H9 (cell line): ENCODE measurements around the gene ITGBL1. TPM values are rescaled to one million over a fixed set of nuclear protein-coding genes. Genes with fewer than 3 reads are reported as not detected.

ENCODE experiments used
- DNase-seq: peaks from one replicate; pipeline ENCODE4 v3.0.0-alpha.2; 2017
- H2AFZ ChIP-seq: one replicate; pipeline ENCODE4 v1.6.1; 2013; ENCODE audit warnings: mild to moderate bottlenecking, low read length, control low read depth, moderate library complexity
- H2AK5ac ChIP-seq: 2 replicates; pipeline ENCODE4 v1.6.1; 2013; ENCODE audit warnings: low read length, control low read depth, mixed read lengths; ENCODE audit not compliant: insufficient read length
- H2BK120ac ChIP-seq: one replicate; pipeline ENCODE4 v1.6.1; 2013; ENCODE audit warnings: low read depth, mild to moderate bottlenecking, low read length, control low read depth, inconsistent platforms; ENCODE audit not compliant: poor library complexity, severe bottlenecking
- H2BK12ac ChIP-seq: 2 replicates; pipeline ENCODE4 v1.6.1; 2013; ENCODE audit warnings: low read length, control low read depth, mixed read lengths, low read depth; ENCODE audit not compliant: insufficient read length
- H2BK15ac ChIP-seq: 2 replicates; pipeline ENCODE4 v1.6.1; 2013; ENCODE audit warnings: low read depth, low read length, control low read depth
- H2BK20ac ChIP-seq: one replicate; pipeline ENCODE4 v1.6.1; 2013; ENCODE audit warnings: low read depth, mild to moderate bottlenecking, low read length, control low read depth, inconsistent platforms; ENCODE audit not compliant: poor library complexity, severe bottlenecking
- H2BK5ac ChIP-seq: 2 replicates; pipeline ENCODE4 v1.6.1; 2013; ENCODE audit warnings: low read length, control low read depth, mixed read lengths; ENCODE audit not compliant: insufficient read length
- H3K14ac ChIP-seq: 2 replicates; pipeline ENCODE4 v1.6.1; 2013; ENCODE audit warnings: low read length, control low read depth; ENCODE audit not compliant: insufficient read depth
- H3K18ac ChIP-seq: 2 replicates; pipeline ENCODE4 v1.6.1; 2013; ENCODE audit warnings: low read depth, mild to moderate bottlenecking, mixed read lengths, low read length, control low read depth; ENCODE audit not compliant: insufficient read length
- H3K23ac ChIP-seq: 2 replicates; pipeline ENCODE4 v1.6.1; 2013; ENCODE audit warnings: low read length, control low read depth, mixed read lengths, low read depth; ENCODE audit not compliant: insufficient read length
- H3K23me2 ChIP-seq: 2 replicates; pipeline ENCODE4 v1.6.1; 2013; ENCODE audit warnings: low read depth, mild to moderate bottlenecking, mixed read lengths, low read length, control low read depth; ENCODE audit not compliant: insufficient read length, poor library complexity, severe bottlenecking
- H3K27ac ChIP-seq: 2 replicates; pipeline ENCODE4 v1.5.1; 2013; ENCODE audit warnings: low read length, control low read depth, mixed read lengths, low read depth; ENCODE audit not compliant: insufficient read length
- H3K27me3 ChIP-seq: 2 replicates; pipeline ENCODE4 v1.6.1; 2013; ENCODE audit warnings: low read length, control low read depth, inconsistent platforms; ENCODE audit not compliant: insufficient read depth
- H3K4ac ChIP-seq: 2 replicates; pipeline ENCODE4 v1.6.1; 2013; ENCODE audit warnings: low read depth, mild to moderate bottlenecking, control low read depth, inconsistent platforms, low read length, moderate library complexity
- H3K4me1 ChIP-seq: 2 replicates; pipeline ENCODE4 v1.6.1; 2013; ENCODE audit warnings: low read length, control low read depth, inconsistent platforms; ENCODE audit not compliant: insufficient read depth
- H3K4me2 ChIP-seq: 2 replicates; pipeline ENCODE4 v1.6.1; 2013; ENCODE audit warnings: low read length, control low read depth, mixed read lengths; ENCODE audit not compliant: insufficient read length, insufficient read depth
- H3K56ac ChIP-seq: 2 replicates; pipeline ENCODE4 v1.6.1; 2013; ENCODE audit warnings: low read depth, mild to moderate bottlenecking, mixed read lengths, low read length, control low read depth; ENCODE audit not compliant: insufficient read length
- H3K79me1 ChIP-seq: 2 replicates; pipeline ENCODE4 v1.6.1; 2013; ENCODE audit warnings: low read depth, mild to moderate bottlenecking, moderate library complexity, low read length, control low read depth, inconsistent platforms; ENCODE audit not compliant: insufficient read depth, poor library complexity, severe bottlenecking
- H3K79me2 ChIP-seq: 2 replicates; pipeline ENCODE4 v1.6.1; 2013; ENCODE audit warnings: low read length, control low read depth, inconsistent platforms; ENCODE audit not compliant: insufficient read depth
- H3K9ac ChIP-seq: 2 replicates; pipeline ENCODE4 v1.6.1; 2013; ENCODE audit warnings: low read length, control low read depth, mixed read lengths; ENCODE audit not compliant: insufficient read length; ENCODE audit errors: extremely low read depth
- H3K9me3 ChIP-seq: one replicate; pipeline ENCODE4 v1.6.1; 2013; ENCODE audit warnings: low read depth, low read length, inconsistent platforms; ENCODE audit not compliant: control insufficient read depth
- H3T11ph ChIP-seq: one replicate; pipeline ENCODE4 v1.6.1; 2013; ENCODE audit warnings: mild to moderate bottlenecking, low read length, control low read depth, inconsistent platforms
- H4K20me1 ChIP-seq: one replicate; pipeline ENCODE4 v1.6.1; 2013; ENCODE audit not compliant: control insufficient read depth, insufficient read length, insufficient read depth
- H4K5ac ChIP-seq: 2 replicates; pipeline ENCODE4 v1.6.1; 2013; ENCODE audit warnings: low read depth, mild to moderate bottlenecking, mixed read lengths, low read length, control low read depth; ENCODE audit not compliant: insufficient read length
- H4K8ac ChIP-seq: replicated peaks from 2 replicates; pipeline ENCODE4 v1.6.1; 2013; ENCODE audit warnings: low read length, control low read depth, mixed read lengths, low read depth; ENCODE audit not compliant: insufficient read length
- H4K91ac ChIP-seq: 2 replicates; pipeline ENCODE4 v1.6.1; 2013; ENCODE audit warnings: low read depth, mild to moderate bottlenecking, moderate library complexity, mixed read lengths, low read length, control low read depth; ENCODE audit not compliant: insufficient read length
- H3K27ac Mint-ChIP-seq, 3 experiments: 2 replicates in 2 of 3; 3 replicates in 1 of 3; pipeline ENCODE4 v1.8.0; 2020 to 2021; ENCODE audit warnings: mixed read lengths in 3 of 3, mild to moderate bottlenecking in 1 of 3, moderate library complexity in 1 of 3
- H3K27me3 Mint-ChIP-seq: 2 replicates; pipeline ENCODE4 v1.8.0; 2021; ENCODE audit warnings: low read depth, mild to moderate bottlenecking, moderate library complexity, mixed read lengths
- H3K36me3 Mint-ChIP-seq, 3 experiments: 2 replicates in 2 of 3; 3 replicates in 1 of 3; pipeline ENCODE4 v1.8.0; 2020 to 2021; ENCODE audit warnings: low read depth in 3 of 3, mixed read lengths in 3 of 3; ENCODE audit not compliant: insufficient read depth in 1 of 3
- H3K4me1 Mint-ChIP-seq, 2 experiments: 2 replicates each; pipeline ENCODE4 v1.8.0; 2020; ENCODE audit warnings: mixed read lengths in 2 of 2
- H3K4me3 Mint-ChIP-seq, 2 experiments: 2 replicates in 1 of 2; 3 replicates in 1 of 2; pipeline ENCODE4 v1.8.0; 2020 to 2021; ENCODE audit warnings: mild to moderate bottlenecking in 2 of 2, mixed read lengths in 2 of 2, moderate library complexity in 1 of 2
- H3K9me3 Mint-ChIP-seq, 2 experiments: 2 replicates in 1 of 2; 3 replicates in 1 of 2; pipeline ENCODE4 v1.8.0; 2020; ENCODE audit warnings: mild to moderate bottlenecking in 2 of 2, mixed read lengths in 2 of 2, moderate library complexity in 1 of 2
- CTCF ChIP-seq: fragments of 200-600 bp; sonication (generic); conservative IDR thresholded peaks from 3 replicates; pipeline ENCODE4 v1.8.0; 2021; ENCODE audit warnings: antibody characterized with exemption, mild to moderate bottlenecking
- total RNA-seq: library from RNA; stranded (reverse); gene quantifications from 2 replicates; pipeline ENCODE4 v1.2.1, GENCODE V29; 2021

The ITGBL1 gene
- total RNA-seq, 1 experiment from 2014 or later: not detected

GRCh38 chr13:101475536-101475935 is 23.1 kb downstream of the ITGBL1 start:
- no peak overlapping the region for H2BK5ac ChIP-seq
- DNase-seq: no peak
- H3K18ac ChIP-seq: no peak overlapping the region
- no peak overlapping the region for H2BK12ac ChIP-seq
- no peaks in the 10 kb centered on the region for H3K9me3 Mint-ChIP-seq
- H4K20me1 ChIP-seq: no peaks in the 10 kb centered on the region
- H3K79me2 ChIP-seq: no peaks in the 10 kb centered on the region
- no peaks in the 10 kb centered on the region; the same call in 1 of the 2 replicates for H3K27me3 Mint-ChIP-seq
- no peak overlapping the region for H3K14ac ChIP-seq
- no peaks in the 10 kb centered on the region for H3K27me3 ChIP-seq
- 0 out of 7 replicates have a peak, but pooled peaks cover 0 to 2% (median 0%) of the 10 kb centered on the region in 3 experiments for H3K36me3 Mint-ChIP-seq
- H3K4me1 Mint-ChIP-seq: peaks cover 12% of the 10 kb centered on the region in 2 experiments
- no peaks in the 10 kb centered on the region for H3K79me1 ChIP-seq
- no peak overlapping the region for H2BK20ac ChIP-seq
- no peak overlapping the region for H4K91ac ChIP-seq
- H4K5ac ChIP-seq: no peak overlapping the region
- H3T11ph ChIP-seq: no peak overlapping the region
- H3K27ac Mint-ChIP-seq: no peak overlapping the region
- H2BK120ac ChIP-seq: no peak overlapping the region
- no peaks in the 10 kb centered on the region for H3K9me3 ChIP-seq
- H3K23ac ChIP-seq: no peak overlapping the region
- no peak overlapping the region for H3K56ac ChIP-seq
- no peak overlapping the region for H3K9ac ChIP-seq
- no peak overlapping the region for H2AK5ac ChIP-seq
- H3K4me1 ChIP-seq: no peaks in the 10 kb centered on the region; the same call in 1 of the 2 replicates
- no peak overlapping the region for H3K27ac ChIP-seq
- no peak overlapping the region for H2AFZ ChIP-seq
- H3K4me3 Mint-ChIP-seq: no peak overlapping the region
- no peak overlapping the region for H3K4me2 ChIP-seq
- TF ChIP-seq CTCF: peak; percentile 51; the same call in 2 of the 3 replicates
- H2BK15ac ChIP-seq: no peak overlapping the region
- no peak overlapping the region for H3K4ac ChIP-seq
- no peaks in the 10 kb centered on the region for H3K23me2 ChIP-seq
- H4K8ac ChIP-seq: no peak overlapping the region
